Fibroblast of lung (primary cell): ENCODE results near the gene ARHGEF7. TPM values are rescaled to one million over a fixed set of nuclear protein-coding genes. Genes with fewer than 3 reads are reported as not detected.

ENCODE experiments used
- DNase-seq, 2 donors: peaks; one replicate each; pipeline versions ENCODE4 v3.0.0 to v3.0.0-alpha.2; 2010; ENCODE audit warnings: low read depth in 2 of 2
- H2AFZ ChIP-seq: 2 replicates; pipeline ENCODE4 v1.5.1; 2012; ENCODE audit warnings: low read length, control low read depth, inconsistent platforms
- H3K27ac ChIP-seq: 2 replicates; pipeline ENCODE4 v1.5.1; 2011; ENCODE audit warnings: low read length, control low read depth; ENCODE audit not compliant: insufficient read depth
- H3K27me3 ChIP-seq: 2 replicates; pipeline ENCODE4 v1.5.1; 2011; ENCODE audit warnings: mild to moderate bottlenecking, low read length; ENCODE audit not compliant: control insufficient read depth, insufficient read depth
- H3K36me3 ChIP-seq: 2 replicates; pipeline ENCODE4 v1.5.1; 2011; ENCODE audit warnings: low read length; ENCODE audit not compliant: control insufficient read depth, insufficient read depth
- H3K4me1 ChIP-seq: 2 replicates; pipeline ENCODE4 v1.5.1; 2011; ENCODE audit warnings: low read length; ENCODE audit not compliant: control insufficient read depth, insufficient read depth; ENCODE audit errors: extremely low read depth
- H3K4me2 ChIP-seq: 2 replicates; pipeline ENCODE4 v1.5.1; 2011; ENCODE audit warnings: low read length, control low read depth; ENCODE audit not compliant: insufficient read depth; ENCODE audit errors: extremely low read depth
- H3K4me3 ChIP-seq, 4 experiments: fragments of 200-600 bp in 1 of 4; sonication (generic) in 1 of 4; replicated peaks in 1 of 4; 2 replicates each; pipeline ENCODE4 v1.5.1; 2011 to 2016; ENCODE audit warnings: low read length in 4 of 4, low read depth in 3 of 4, mild to moderate bottlenecking in 3 of 4, control low read depth in 2 of 4, inconsistent platforms in 1 of 4, mixed read lengths in 1 of 4; ENCODE audit not compliant: insufficient read depth in 1 of 4; ENCODE audit errors: control extremely low read depth in 1 of 4
- H3K79me2 ChIP-seq: 2 replicates; pipeline ENCODE4 v1.5.1; 2012; ENCODE audit warnings: mild to moderate bottlenecking, low read length, inconsistent platforms; ENCODE audit not compliant: control insufficient read depth, insufficient read depth
- H3K9ac ChIP-seq: 2 replicates; pipeline ENCODE4 v1.5.1; 2011; ENCODE audit warnings: mild to moderate bottlenecking, low read length, control low read depth; ENCODE audit not compliant: insufficient read depth
- H3K9me3 ChIP-seq: 2 replicates; pipeline ENCODE4 v1.5.1; 2012; ENCODE audit warnings: low read depth, low read length; ENCODE audit not compliant: control insufficient read depth, insufficient read depth
- H4K20me1 ChIP-seq: 2 replicates; pipeline ENCODE4 v1.5.1; 2011; ENCODE audit warnings: low read length; ENCODE audit not compliant: control insufficient read depth, insufficient read depth; ENCODE audit errors: extremely low read depth
- EZH2 ChIP-seq: IDR thresholded peaks from 2 replicates; pipeline ENCODE4 v1.5.1; 2012; ENCODE audit warnings: low read length, control low read depth, mild to moderate bottlenecking; ENCODE audit errors: missing control alignments
- polyA plus RNA-seq, 2 donors: library from polyadenylated mRNA; depleted of rRNA in 1 of 2; stranded (reverse) in 1 of 2; unstranded in 1 of 2; fragments of >200 nt; gene quantifications; 2 replicates each; pipeline ENCODE4 v1.2.1, GENCODE V29; 2011 to 2012; ENCODE audit warnings: missing spikeins in 1 of 2
- total RNA-seq: library from RNA; depleted of rRNA; stranded (reverse); fragments of >200 nt; gene quantifications from 2 replicates; pipeline ENCODE4 v1.2.1, GENCODE V29; 2014
- TF ChIP-seq, protein P1 (sequence below), 2 donors: IDR thresholded peaks in 1 of 2; conservative IDR thresholded peaks in 1 of 2; 1 replicate in 1 of 2; 2 replicates in 1 of 2; pipeline ENCODE4 v1.5.1; 2011 to 2012; ENCODE audit warnings: low read length in 2 of 2, control low read depth in 1 of 2, inconsistent platforms in 1 of 2, low read depth in 1 of 2, mild to moderate bottlenecking in 1 of 2

ARHGEF7 gene
- total and polyA plus RNA-seq, 2 donors (not counting 1 experiment from before 2014, with no cell fraction given): 29.1 to 42.8 TPM

DNA sequence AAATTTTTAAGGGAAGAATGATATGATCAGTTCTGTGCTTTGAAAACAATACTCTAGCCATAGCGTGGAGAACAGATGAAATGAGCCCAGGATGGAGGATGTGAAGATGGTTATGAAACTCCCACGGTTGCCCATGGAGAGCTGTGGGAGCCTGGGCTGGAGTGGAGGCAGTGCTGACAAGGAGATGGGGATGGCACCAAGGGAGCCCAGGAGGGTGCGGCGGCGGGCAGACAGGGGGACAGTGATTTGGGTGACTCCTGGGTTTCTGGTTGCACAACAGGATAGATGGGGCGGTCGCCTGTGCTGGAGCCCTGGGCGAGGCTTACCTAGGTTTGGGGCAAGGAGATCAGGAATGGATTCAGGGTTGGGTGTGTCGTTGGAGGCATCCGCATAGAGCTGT, 15.9 kb downstream of the ARHGEF7 start:
- TF ChIP-seq EZH2: no peak
- TF ChIP-seq, protein P1, sequence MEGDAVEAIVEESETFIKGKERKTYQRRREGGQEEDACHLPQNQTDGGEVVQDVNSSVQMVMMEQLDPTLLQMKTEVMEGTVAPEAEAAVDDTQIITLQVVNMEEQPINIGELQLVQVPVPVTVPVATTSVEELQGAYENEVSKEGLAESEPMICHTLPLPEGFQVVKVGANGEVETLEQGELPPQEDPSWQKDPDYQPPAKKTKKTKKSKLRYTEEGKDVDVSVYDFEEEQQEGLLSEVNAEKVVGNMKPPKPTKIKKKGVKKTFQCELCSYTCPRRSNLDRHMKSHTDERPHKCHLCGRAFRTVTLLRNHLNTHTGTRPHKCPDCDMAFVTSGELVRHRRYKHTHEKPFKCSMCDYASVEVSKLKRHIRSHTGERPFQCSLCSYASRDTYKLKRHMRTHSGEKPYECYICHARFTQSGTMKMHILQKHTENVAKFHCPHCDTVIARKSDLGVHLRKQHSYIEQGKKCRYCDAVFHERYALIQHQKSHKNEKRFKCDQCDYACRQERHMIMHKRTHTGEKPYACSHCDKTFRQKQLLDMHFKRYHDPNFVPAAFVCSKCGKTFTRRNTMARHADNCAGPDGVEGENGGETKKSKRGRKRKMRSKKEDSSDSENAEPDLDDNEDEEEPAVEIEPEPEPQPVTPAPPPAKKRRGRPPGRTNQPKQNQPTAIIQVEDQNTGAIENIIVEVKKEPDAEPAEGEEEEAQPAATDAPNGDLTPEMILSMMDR (conservative IDR thresholded peaks at IDR 0.05 in 1 of 2, IDR thresholded peaks at IDR 0.05 in 1 of 2; ENCODE audit: low read depth in 1 of 2, low read length in 2 of 2): no peak
- no peak for DNase-seq
- H4K20me1 ChIP-seq: no peaks in the 10 kb centered on the region
- no peak overlapping the region for H3K4me2 ChIP-seq
- no peak overlapping the region for H3K4me3 ChIP-seq
- no peak overlapping the region for H3K27ac ChIP-seq
- H3K9ac ChIP-seq: no peak overlapping the region
- no peaks in the 10 kb centered on the region for H3K9me3 ChIP-seq
- H3K36me3 ChIP-seq: no peaks in the 10 kb centered on the region
- no peak overlapping the region for H2AFZ ChIP-seq
- no peaks in the 10 kb centered on the region for H3K4me1 ChIP-seq
- peaks cover 2% of the 10 kb centered on the region for H3K27me3 ChIP-seq
- H3K79me2 ChIP-seq: no peaks in the 10 kb centered on the region

DNA sequence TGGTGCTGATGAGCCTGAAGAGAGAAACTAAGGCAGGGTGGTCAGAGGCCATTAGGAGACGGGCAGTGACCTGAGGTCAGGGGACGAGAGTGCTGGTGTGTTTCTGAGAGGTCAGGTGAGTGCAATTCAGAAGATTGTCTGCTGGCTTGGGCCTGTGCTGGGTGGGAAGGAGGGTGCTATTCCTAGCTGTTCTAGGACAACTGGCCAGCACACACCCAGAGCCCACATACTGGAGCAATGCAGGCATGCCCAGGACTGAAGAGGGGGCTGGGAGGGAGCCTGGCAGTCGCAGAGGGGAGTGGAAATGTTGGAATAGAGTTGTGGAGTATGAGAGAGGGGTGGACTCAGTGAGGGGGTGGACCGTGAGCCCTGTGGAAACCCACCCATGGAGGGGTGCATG, 16.5 kb downstream of the ARHGEF7 start:
- Histone ChIP-seq H2AFZ (no peak overlapping the region), H3K36me3 (no peaks in the 10 kb centered on the region), H3K4me1 (no peaks in the 10 kb centered on the region), H3K27me3 (peaks cover 2% of the 10 kb centered on the region), H3K4me2 (no peak overlapping the region), H3K9ac (no peak overlapping the region), H3K9me3 (no peaks in the 10 kb centered on the region), H4K20me1 (no peaks in the 10 kb centered on the region), H3K4me3 (no peak overlapping the region), H3K27ac (no peak overlapping the region), H3K79me2 (no peaks in the 10 kb centered on the region)
- TF ChIP-seq, protein P1 (conservative IDR thresholded peaks at IDR 0.05 in 1 of 2, IDR thresholded peaks at IDR 0.05 in 1 of 2; ENCODE audit: low read depth in 1 of 2, low read length in 2 of 2): no peak
- no peak for TF ChIP-seq EZH2
- DNase-seq: no peak

DNA sequence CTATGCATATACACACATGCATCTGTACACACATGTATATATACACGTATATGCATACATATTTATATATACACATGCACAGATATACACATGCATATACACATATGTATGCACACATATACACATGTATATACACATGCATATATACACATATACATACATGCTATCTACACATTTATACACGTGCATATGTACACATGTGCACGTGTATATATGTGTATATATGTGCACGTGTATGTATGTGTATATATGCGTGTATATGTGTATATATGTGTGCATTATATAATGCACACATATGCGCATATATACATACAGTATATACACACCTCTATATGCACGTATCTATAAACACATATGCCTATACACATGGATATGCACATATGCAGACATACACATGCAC, 17.8 kb downstream of the ARHGEF7 start:
- no peaks in the 10 kb centered on the region for H4K20me1 ChIP-seq
- TF ChIP-seq, protein P1 (conservative IDR thresholded peaks at IDR 0.05 in 1 of 2, IDR thresholded peaks at IDR 0.05 in 1 of 2; ENCODE audit: low read depth in 1 of 2, low read length in 2 of 2): no peak
- TF ChIP-seq EZH2: no peak
- peaks cover under 1% of the 10 kb centered on the region for H3K27me3 ChIP-seq
- H3K4me1 ChIP-seq: no peaks in the 10 kb centered on the region
- H3K27ac ChIP-seq: no peak overlapping the region
- no peak for DNase-seq
- H3K36me3 ChIP-seq: no peaks in the 10 kb centered on the region
- no peak overlapping the region for H3K9ac ChIP-seq
- no peaks in the 10 kb centered on the region for H3K9me3 ChIP-seq
- no peaks in the 10 kb centered on the region for H3K79me2 ChIP-seq
- H2AFZ ChIP-seq: no peak overlapping the region
- no peak overlapping the region for H3K4me3 ChIP-seq
- H3K4me2 ChIP-seq: no peak overlapping the region
